GM21825 (cell line): Measurements from ENCODE around the gene TGIF2.
A peak's percentile ranks its signal among the peaks of the same experiment; 100 is the strongest.
"Not testable (repeated sequence)": the region's sequence is repeated elsewhere in the genome, so short reads cannot be mapped to it uniquely, and the experiment has no call there.

Experiments used
- ATAC-seq: cut with Tn5 transposase; IDR thresholded peaks from one replicate; pipeline ENCODE4 v1.9.1; 2021; ENCODE audit warnings: mild to moderate bottlenecking, moderate library complexity; ENCODE audit not compliant: unreplicated experiment

Gene TGIF2

DNA sequence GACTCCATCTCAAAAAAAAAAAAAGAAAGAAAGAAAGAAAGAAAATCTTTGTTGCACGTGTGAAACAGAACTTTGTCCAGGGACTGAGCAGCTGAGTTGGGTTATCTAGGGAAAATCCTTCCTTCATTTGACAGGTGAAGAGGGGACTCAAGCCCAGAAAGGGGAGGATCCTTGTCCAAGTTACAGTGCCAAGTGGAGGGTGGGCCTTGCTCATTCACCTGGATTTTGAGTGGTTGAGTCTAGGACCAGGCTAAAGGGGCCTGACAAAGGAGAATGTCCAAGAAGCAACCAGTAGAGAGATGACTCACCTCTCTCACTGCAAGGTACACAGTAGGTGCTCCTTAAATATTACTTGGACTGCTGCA, 2.7 kb downstream of the TGIF2 start:
- ATAC-seq = no peak

DNA sequence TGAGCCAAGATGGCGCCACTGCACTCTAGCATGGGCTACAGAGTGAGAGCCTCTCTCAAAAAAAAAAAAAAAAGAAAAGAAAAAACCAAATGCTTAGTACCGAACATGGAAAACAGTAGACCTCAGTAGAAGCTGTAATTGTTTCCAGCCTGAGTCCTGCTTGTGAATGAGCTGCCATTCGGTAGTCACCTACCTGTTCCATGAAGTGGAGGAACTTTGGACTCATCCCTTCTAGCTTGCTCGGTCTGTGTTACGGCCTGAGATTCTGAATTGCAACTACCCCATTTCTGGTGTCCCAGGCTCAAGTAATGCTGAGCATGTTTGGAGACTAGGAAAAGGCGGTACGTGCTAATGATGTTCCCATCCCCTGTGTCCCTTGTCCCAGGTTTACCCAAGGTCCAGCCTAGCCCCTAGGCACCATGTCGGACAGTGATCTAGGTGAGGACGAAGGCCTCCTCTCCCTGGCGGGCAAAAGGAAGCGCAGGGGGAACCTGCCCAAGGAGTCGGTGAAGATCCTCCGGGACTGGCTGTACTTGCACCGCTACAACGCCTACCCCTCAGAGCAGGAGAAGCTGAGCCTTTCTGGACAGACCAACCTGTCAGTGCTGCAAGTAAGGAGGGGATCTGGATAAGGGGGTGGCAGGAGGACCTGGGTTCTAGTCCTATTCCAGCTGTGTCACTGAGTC, 5.1 kb downstream of the TGIF2 start:
- no peak for ATAC-seq

DNA sequence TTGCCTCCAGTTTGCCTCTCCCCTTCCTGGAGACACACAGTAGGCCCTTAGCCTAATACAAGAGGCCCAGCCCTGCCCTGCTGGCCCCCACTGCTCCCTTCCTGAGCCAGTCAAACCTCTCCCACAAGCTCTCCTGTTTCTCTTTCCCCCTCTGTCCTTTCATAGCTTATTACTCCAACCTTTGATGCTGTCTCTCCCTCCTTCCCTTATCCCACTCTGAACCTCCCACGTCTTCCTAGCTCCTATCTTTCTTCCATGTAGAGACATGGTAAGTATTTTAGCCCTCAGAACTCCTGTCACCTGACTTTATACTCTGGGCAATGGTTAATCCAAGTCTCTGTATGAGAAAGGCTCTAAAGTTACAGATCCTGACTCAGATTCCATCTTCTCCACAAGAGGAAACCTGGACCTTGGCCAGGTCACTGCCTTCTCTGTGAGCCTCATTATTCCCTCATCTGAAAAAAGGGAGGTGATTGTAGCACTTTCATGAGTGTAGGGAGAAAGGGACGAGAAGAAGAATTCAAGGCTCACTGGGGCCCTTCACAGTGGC, 6.7 kb downstream of the TGIF2 start:
- no peak for ATAC-seq

DNA sequence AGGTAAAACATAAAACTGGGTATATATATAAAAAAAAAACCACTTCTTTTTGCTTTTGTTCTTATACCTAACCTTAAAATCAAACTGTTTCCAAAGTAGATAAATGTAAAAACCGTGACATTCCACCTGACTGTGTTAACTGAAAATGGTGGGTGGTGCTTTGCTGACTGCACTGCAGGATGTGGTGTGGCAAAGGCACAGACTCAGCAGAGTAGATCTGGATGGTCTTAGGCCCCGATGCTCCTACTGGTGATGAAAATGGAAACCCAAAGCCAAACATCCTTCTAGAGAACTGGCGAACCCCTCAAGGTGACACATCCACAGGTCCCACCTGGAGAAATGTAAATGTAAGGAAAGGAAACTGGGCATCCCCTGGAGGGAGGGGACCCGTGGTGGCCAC, 8.9 kb downstream of the TGIF2 start:
- no peak for ATAC-seq

DNA sequence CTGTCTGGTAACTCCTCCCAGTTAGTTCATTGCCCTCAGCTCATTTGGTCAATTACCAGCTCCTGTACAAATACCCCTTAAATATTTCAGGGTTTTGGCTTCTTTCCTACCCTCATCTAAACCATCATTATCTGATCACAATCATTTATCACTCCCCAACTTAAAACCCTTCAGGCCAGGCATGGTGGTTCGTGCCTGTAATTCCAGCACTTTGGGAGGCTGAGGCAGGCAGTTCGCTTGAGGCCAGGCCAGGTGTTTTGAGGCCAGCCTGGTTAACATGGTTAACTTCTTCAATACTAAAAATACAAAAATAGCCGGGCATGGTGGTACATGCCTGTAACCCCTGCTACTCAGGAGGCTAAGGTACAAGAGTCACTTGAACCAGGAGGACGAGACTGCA, 9.4 kb downstream of the TGIF2 start:
- ATAC-seq = no peak

DNA sequence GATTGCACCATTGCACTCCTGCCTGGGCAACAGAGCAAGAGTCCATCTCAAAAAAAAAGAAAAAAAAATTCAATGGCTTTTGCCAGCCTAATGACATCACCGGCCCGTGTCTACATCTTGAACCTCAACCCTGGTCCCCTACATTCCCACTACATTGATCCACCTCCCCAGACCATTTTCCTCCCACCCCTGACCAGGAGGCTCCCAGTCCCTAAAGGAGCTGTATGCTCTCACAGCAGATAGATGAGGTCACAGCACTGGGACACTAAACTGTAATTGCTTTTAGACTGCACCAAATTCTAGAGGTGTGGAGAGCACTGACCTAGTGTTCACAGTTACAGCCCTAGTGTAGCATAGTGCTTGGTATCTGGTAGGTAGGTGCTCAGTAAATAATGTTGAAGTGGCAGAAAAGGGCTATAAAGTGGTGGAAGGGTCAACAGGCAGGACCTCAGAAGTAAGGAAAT, 10.7 kb downstream of the TGIF2 start:
- no peak for ATAC-seq

DNA sequence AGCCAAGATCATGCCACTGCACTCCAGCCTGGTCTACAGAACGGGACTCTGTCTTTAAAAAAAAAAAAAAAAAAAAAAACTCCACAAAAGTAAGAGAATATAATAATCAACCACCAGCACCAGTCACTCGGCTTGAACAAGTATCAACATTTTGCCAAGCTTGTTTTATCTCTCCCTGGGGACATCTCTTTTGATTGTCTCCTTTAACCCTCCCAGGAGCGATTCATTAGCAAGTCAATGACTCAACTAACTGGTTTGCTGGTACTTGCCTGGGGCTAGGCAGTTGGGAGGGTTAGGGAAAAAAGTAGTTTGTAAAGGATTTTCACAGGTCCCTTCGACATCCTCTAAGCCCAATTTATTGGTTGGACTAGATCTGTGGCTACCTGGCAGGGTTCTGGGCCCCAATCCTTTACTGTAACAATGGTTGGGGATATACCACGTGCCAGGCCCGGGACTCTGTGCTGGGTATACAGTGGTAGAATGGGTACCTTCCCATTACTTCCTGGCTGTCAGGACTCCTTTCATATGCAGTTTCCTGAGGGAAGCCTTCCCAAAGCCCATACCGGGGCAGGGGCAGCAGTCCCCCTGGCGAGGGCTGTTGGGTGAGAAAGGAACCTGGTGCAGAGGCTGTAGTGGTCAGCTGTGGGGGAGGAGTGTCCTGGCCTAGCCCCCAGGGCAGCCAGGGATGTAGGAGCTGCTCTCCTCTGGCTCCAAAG, 12.2 kb downstream of the TGIF2 start:
- no peak for ATAC-seq

DNA sequence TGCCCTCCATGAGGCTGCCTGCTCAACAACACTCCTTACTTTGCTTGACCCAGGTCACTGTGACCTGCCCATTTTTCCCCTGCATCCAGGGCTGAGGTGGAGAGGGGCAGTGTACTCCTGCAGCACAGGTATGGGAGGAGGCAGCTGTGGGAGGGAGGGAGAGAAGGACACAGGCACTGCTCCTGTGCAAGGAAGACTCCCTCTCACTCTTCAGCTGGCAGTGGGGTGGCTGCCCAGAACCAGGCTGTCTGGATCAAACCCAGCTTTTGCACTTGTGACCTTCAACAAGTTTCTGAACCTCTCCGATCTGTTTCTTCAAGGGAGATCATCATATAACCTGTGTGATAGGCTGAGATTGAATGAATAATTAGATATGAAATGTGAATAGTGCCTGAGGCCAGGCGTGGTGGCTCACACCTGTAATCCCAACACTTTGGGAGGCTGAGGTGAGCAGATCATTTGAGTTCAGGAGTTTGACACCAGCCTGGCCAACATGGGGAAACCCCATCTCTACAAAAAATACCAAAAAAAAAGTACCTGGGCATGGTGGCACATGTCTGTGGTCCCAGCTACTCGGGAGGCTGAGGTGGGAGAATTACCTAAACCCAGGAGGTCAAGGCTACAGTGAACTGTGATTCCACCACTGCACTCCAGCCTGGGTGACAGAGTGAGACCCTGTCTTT, 14.1 kb downstream of the TGIF2 start:
- ATAC-seq = no peak

DNA sequence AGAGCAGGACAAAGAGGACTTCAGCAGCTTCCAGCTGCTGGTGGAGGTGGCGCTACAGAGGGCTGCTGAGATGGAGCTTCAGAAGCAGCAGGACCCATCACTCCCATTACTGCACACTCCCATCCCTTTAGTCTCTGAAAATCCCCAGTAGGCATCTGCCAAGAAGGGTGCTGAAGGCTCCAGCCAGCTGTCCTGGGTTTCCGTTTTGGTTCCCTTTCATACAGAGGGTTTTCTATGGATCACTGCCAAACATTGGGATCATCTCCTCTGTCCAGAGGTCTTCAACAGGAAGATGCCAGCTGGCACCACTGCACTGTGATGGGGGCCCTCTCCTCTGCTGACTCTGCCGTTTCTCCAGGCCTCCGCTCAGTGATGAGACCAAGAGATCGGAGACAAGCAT, 17.9 kb downstream of the TGIF2 start:
- ATAC-seq = no peak

DNA sequence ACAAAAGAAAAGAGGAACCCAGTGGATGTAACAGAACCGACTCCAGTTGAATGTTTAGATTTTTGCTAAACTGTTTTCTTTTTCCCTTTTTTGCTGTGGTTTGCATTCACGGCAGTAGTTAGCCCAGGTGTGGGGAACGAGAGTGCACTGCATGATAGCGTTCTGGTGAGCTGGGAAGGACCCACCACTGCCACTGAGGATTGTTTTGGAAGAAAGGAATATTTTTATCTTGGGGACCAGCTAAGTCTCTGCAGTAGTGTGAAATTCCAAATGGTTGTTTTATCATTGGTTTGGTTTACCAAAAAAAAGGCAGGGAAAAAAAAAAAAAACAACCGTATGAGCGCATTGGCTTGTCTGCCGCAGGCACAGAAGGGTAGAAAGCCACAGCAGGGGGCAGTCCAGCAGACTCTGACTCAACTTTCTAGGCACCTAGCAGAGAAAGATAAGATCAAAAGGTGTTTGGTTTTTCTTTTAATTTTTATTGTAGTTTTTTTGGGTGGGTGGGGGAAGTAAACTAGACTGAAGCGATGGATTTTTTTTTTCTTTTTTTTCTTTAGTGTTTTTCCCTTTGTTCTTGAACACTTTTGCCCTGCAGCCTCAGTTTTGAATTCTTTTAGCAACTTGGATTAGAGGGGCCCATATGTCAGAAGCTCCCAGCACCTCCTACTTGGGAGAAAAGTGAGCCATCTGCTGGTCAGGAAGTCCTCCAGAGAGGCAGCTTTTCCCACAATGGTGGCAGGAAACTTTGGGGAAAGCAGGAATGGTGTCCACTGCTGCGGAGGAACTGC, 18.7 kb downstream of the TGIF2 start:
- ATAC-seq = no peak

DNA sequence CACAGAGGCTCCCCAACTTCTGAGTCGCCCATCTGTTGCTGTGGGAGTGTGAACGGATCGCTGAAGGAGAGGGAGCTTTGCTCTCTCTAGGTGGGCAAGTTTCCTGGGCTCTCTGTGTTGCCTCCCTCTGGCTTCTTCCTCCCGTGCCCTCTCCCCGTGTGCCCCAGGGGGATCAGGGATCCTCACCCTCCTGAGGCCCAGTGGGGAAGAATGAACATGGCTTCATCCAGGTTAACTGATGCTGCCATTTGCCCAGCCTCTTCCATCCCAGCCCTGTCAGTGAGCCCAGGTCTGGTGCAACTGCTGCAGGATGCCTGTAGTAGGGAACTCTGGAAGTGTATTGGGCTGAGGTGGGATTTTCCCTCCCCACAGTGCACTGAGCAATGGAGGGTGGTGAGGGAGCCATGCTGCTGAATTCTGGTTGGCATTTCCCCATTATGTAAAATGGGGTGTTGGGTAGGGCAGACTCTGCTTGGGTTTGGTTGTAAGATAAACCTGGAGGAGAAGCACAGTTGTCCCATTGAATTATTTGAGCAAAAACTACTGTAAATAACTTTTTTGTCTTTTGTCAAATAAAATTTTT, 20.0 kb downstream of the TGIF2 start:
- ATAC-seq = no peak

DNA sequence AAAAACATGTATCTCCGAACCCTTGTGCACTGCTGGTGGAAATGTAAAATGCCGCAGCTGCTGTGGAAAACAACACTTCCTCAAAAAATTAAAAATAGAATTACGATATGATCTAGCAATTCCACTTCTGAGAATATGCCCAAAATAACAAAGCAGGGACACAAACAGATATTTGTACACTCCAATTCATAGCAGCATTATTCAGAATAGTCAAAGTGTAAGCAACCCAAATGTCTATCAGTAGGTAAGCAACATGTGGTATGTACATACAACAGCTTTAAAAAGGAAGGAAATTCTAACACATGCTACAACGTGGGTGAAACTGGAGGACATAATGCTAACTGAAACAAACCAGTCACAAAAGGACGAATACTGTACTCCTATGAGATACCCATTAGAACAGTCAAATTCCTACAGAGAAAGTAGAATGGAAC, 26.5 kb downstream of the TGIF2 start:
- ATAC-seq = no peak

DNA sequence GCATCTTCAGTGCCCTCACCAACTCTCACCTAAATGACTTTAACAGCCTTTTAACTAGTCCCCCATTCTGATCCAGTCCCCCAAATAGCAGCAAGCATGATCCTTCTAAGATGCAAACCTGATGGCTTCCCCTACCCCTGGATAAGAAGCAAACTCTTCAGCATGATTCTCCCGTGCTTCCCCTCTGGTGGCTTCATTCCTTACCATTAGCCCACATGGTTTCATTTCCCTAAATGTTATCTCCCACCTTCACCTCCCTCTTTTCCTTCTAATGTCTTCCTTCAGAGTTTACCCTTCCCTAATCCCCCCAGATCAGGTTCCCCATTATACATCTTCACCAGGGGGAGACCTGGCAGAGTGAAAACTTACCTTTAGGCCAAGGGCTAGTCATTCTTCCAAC, 28.1 kb downstream of the TGIF2 start:
- ATAC-seq = no peak

DNA sequence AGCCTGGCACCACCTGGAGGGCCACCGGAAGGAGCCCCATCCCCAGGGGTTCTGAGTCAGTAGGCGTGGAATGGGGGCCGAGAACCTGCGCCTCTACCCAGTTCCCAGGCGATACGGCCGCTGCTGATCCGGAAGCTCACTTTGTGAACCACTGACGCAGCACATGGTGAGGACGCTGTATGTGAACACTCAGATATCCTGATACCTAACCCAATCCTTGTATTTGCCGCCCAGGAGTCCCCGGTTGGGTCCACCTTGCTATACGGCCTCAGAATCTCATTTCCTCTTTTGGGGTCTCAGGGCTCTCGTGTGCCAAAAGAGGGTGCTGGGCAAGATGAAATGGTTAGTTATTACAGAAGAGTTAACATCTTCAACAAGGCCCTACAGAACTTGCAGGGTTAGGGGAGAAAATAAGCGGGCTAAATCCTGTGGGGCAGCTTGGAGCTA, 31.6 kb downstream of the TGIF2 start:
- ATAC-seq = peak; percentile 37

DNA sequence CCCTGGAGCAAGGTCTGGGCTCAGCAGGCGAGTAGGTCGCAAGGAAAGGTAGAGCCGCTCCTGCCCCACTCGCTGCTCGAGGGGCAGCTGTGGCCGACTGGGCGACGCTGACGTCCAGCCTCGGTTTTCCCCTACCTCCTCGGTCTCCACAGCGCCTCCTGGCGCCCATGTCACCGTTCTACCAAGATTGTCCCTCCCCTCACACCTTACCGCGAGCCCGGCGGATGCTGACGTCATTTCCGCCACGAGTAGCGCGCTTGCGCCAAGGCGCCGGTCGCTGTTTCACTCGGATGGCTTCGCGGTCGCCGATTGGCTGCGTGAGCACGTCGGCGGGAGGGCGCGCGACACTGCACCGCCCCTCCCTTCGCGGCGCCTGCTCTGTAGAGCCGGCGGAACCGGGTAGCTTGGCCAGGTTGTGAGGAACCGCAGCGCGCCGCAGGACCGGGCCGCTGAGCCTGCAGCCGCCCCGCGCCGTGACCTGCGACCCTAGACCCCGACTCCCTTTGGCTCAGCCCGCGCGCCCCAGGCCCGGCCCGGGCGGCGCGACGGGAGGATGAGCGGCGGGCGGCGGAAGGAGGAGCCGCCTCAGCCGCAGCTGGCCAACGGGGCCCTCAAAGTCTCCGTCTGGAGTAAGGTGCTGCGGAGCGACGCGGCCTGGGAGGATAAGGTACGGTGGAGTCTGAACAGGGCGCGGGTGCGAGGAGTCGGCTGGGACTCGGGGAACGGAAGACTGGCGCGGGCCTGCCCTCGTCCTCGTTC, 32.2 kb downstream of the TGIF2 start, which contains the start of gene RAB5IF:
Gene RAB5IF, plus strand, starts transcription at position 381 of the 759 bp plus-strand sequence. Its CDS starts 173 bp downstream, at position 554.
- peak; percentile 77 for ATAC-seq

DNA sequence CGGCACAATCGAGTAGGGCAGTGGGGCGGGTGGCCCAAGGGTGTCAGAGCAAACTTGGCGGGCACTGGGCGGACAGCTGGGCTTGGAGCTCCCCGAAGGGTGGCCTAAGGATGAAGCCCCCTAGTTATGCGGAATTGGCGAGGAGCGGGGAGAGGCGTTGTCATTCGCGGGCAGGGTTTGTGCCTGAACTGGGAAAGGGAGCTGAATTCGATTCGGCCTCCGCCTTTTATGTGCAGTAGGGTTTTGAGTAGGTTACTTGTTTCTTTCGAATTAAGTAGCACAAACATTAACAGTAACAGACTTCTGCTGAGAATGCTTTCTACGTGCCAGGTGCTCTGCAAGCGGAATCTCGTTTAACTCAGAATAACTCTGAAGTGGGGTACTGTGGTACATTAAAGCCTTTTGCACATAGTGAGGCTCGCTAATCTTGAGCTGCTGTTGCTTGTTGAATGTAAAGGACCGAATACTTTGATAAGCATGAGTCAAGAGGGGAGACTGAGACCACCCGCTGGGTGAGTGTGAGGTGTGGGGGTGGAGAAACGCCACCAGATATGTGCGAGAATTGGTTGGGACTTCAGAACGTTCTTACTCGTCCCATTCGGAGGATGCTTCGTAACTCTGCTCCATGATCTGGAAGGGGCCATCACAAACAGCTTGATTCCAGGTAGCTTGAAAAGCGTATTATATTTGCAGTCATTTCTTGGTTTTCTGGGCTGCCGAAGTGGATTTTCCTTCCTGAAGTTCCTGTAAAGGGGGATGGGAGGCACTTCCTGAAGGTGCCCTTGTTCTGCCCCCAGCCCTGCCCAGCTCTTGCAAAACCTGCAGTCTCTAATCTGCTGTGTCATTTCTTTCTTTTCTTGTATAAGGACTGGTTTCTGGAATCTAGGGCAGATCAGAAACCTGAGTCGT, 33.0 kb downstream of the TGIF2 start:
- ATAC-seq = no peak

DNA sequence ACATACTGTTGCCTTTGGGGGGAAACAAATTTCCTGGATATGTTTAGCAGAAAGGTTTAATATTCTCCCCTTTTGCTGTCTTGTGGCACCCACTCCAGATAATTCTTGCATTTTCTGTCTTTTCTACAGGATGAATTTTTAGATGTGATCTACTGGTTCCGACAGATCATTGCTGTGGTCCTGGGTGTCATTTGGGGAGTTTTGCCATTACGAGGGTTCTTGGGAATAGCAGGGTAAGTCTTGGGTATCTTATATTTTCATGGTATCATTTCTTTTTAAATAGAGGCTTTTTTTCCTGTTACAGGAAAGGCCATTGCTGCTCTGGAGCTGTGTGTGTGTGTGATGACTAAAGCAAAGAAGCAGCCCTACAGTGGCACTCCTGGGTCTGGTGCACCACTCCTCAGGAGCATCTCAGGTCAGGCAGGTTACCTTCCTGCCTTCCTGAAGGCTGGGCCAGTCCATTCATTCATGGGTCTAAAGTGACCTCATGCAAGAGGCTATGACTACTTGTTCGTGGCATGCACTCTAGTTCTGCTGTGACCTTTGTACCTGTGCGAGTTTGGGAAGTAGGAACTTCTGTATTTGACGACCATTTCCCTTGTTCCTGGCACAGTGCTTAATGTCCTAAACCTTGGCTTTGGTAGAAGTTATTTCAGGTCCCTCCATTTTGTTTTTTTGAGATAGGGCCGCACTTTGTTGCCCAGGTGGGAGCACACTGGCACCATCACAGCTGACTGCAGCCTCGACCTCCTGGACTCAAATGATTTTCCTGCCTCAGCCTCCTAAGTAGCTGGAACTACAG, 34.4 kb downstream of the TGIF2 start:
- ATAC-seq = no peak

DNA sequence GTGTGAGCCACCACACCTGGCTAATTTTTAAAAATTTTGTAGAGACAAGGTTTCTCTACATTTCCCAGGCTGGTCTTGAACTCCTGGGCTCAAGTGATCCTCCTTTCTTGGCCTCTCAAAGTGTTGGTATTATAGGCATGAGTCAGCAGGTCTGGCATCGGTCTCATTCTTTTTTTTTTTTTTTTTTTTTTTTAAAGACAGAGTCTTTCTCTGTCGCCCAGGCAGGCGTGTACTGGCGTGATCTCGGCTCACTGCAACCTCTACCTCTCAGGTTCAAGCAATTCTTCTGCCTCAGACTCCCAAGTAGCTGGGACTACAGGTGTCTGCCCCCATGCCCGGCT, 35.0 kb downstream of the TGIF2 start:
- not testable (repeated sequence) for ATAC-seq
